Endothelial cell (in vitro differentiated cells): Measurements from ENCODE around the gene ARVCF. TPM values are rescaled to one million over a fixed set of nuclear protein-coding genes. Genes with fewer than 3 reads are reported as not detected.

ENCODE experiments used
- DNase-seq: peaks from one replicate; pipeline ENCODE4 v3.0.0; 2021; ENCODE audit warnings: low spot score
- H3K27ac Mint-ChIP-seq: one replicate; pipeline ENCODE4 v1.8.0; 2021; ENCODE audit warnings: mixed read lengths, inconsistent platforms; ENCODE audit not compliant: unreplicated experiment
- H3K27me3 Mint-ChIP-seq: one replicate; pipeline ENCODE4 v1.8.0; 2021; ENCODE audit warnings: mild to moderate bottlenecking, moderate library complexity, mixed read lengths, inconsistent platforms; ENCODE audit not compliant: unreplicated experiment
- H3K36me3 Mint-ChIP-seq: one replicate; pipeline ENCODE4 v1.8.0; 2021; ENCODE audit warnings: mild to moderate bottlenecking, low read depth, mixed read lengths, inconsistent platforms; ENCODE audit not compliant: unreplicated experiment
- H3K4me1 Mint-ChIP-seq: one replicate; pipeline ENCODE4 v1.8.0; 2021; ENCODE audit warnings: mild to moderate bottlenecking, mixed read lengths, inconsistent platforms; ENCODE audit not compliant: unreplicated experiment
- H3K4me3 Mint-ChIP-seq: one replicate; pipeline ENCODE4 v1.8.0; 2021; ENCODE audit warnings: mild to moderate bottlenecking, mixed read lengths, inconsistent platforms; ENCODE audit not compliant: unreplicated experiment
- H3K9me3 Mint-ChIP-seq: one replicate; pipeline ENCODE4 v1.8.0; 2021; ENCODE audit warnings: mixed read lengths, inconsistent platforms; ENCODE audit not compliant: unreplicated experiment
- total RNA-seq: library from RNA; stranded (reverse); fragmentation: NEBNext Ultra II Directional; extraction: Animal tissue kit (Norgen Biotek cat#: 25700); gene quantifications from one replicate; pipeline ENCODE4 v1.2.1, GENCODE V29; 2021; ENCODE audit not compliant: unreplicated experiment
- TF ChIP-seq, protein P1 (sequence below): fragments of 200-600 bp; sonication (generic); IDR thresholded peaks from one replicate; pipeline ENCODE4 v1.5.0; 2021; ENCODE audit warnings: antibody characterized with exemption; ENCODE audit not compliant: unreplicated experiment

The ARVCF gene
- total RNA-seq, 1 donor from 2014 or later: 67.3 TPM

GRCh38 chr22:20009582-20010306 is 6.9 kb downstream of the ARVCF start:
- TF ChIP-seq, protein P1, sequence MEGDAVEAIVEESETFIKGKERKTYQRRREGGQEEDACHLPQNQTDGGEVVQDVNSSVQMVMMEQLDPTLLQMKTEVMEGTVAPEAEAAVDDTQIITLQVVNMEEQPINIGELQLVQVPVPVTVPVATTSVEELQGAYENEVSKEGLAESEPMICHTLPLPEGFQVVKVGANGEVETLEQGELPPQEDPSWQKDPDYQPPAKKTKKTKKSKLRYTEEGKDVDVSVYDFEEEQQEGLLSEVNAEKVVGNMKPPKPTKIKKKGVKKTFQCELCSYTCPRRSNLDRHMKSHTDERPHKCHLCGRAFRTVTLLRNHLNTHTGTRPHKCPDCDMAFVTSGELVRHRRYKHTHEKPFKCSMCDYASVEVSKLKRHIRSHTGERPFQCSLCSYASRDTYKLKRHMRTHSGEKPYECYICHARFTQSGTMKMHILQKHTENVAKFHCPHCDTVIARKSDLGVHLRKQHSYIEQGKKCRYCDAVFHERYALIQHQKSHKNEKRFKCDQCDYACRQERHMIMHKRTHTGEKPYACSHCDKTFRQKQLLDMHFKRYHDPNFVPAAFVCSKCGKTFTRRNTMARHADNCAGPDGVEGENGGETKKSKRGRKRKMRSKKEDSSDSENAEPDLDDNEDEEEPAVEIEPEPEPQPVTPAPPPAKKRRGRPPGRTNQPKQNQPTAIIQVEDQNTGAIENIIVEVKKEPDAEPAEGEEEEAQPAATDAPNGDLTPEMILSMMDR: no peak
- Mint-ChIP-seq H3K9me3 (no peaks in the 10 kb centered on the region), H3K4me1 (peaks cover 2% of the 10 kb centered on the region), H3K36me3 (peaks cover 3% of the 10 kb centered on the region), H3K27me3 (peaks cover 4% of the 10 kb centered on the region), H3K4me3 (no peak overlapping the region), H3K27ac (no peak overlapping the region)
- DNase-seq: no peak

- Mint-ChIP-seq H3K27me3 (peaks cover 4% of the 10 kb centered on the region), H3K4me1 (peaks cover 2% of the 10 kb centered on the region), H3K36me3 (peaks cover 5% of the 10 kb centered on the region), H3K9me3 (no peaks in the 10 kb centered on the region), H3K4me3 (no peak overlapping the region), H3K27ac (no peak overlapping the region)
- no peak for DNase-seq
- TF ChIP-seq, protein P1: no peak
Measured at GRCh38 chr22:20009018-20009491, 7.6 kb downstream of the ARVCF start.

DNA sequence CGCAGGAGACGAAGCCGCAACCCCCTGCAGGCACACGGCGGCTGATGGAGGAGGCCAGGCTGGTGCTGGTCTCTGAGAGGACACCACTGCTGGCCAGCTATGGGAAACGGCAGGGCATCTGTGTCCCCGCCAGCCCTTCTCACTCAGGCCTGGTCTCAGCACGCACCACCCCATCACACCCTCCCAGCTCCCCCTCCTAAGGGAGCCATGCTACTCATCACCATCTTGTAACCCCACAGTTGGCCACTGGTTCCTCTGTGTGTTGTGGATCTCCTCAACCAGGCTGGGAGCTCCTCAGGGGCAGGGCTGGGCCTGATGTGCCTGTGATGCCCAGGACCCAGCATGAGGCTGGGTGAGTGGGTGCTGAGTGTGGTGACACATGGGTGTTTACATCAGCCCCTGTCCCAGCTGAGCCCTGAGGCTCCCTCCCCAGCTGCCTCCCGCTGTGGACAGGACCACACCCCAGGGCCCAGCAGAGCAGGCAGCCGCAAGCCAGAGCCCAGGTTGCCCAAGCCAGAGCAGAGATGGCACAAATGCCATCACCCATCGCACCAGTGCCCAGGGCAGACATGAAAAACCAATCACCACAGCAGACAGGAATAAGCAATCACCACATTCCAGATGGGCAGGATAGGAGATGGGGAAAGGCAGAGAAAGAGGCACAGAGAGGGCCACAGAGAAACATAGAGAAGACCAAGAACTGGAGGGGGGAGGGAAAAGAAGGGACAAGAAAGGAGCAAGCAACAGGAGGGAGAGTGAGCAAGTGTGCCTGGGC is 8.2 kb downstream of the ARVCF start:
- Mint-ChIP-seq H3K27ac (no peak overlapping the region), H3K36me3 (peaks cover 7% of the 10 kb centered on the region), H3K4me1 (peaks cover 2% of the 10 kb centered on the region), H3K27me3 (peaks cover 4% of the 10 kb centered on the region), H3K4me3 (no peak overlapping the region), H3K9me3 (peaks cover 5% of the 10 kb centered on the region)
- TF ChIP-seq, protein P1: no peak
- DNase-seq: no peak

GRCh38 chr22:20004464-20004863 is 12.2 kb downstream of the ARVCF start:
- DNase-seq: no peak
- Mint-ChIP-seq H3K4me1 (peaks cover 6% of the 10 kb centered on the region), H3K9me3 (peaks cover 6% of the 10 kb centered on the region), H3K4me3 (peak overlapping the region; percentile 60), H3K36me3 (peaks cover 12% of the 10 kb centered on the region), H3K27ac (no peak overlapping the region), H3K27me3 (peaks cover 7% of the 10 kb centered on the region)
- TF ChIP-seq, protein P1: no peak

DNA sequence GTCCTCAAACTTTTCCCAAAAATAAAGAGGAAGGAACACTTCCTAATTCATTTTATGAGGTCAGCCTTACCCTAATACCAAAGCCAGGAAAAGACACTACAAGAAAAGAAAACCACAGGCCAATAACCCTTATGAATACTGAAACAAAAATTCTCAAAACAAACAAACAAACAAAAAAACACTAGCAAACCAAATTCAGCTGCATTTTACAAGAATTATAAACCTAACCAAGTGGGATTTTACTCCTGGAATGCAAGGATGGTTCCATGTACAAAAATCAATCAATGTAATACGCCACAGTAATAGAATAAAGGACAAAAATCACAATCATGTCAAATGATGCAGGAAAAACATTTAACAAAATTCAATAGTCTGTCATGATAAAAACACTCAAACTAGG is 13.3 kb downstream of the ARVCF start:
- Mint-ChIP-seq H3K27me3 (peaks cover 9% of the 10 kb centered on the region), H3K4me1 (peaks cover 12% of the 10 kb centered on the region), H3K9me3 (peaks cover 6% of the 10 kb centered on the region), H3K27ac (no peak overlapping the region), H3K36me3 (peaks cover 12% of the 10 kb centered on the region), H3K4me3 (no peak overlapping the region)
- TF ChIP-seq, protein P1: no peak
- no peak for DNase-seq
